T-helper 2 cell treated with Interferon-gamma antibody and Interleukin-4, amounts not matched to agents 5 μg/mL and 100 μg/mL, for 36 hours (primary cell): ENCODE data around the gene RET.

Source experiments
- DNase-seq: peaks from one replicate; pipeline ENCODE4 v3.0.0; 2021; ENCODE audit warnings: low spot score
- H3K27ac Mint-ChIP-seq: one replicate; pipeline ENCODE4 v1.8.0; 2021; ENCODE audit warnings: mild to moderate bottlenecking, mixed read lengths
- H3K27me3 Mint-ChIP-seq: one replicate; pipeline ENCODE4 v1.8.0; 2021; ENCODE audit warnings: low read depth, mixed read lengths
- H3K36me3 Mint-ChIP-seq: one replicate; pipeline ENCODE4 v1.8.0; 2021; ENCODE audit warnings: low read depth, mixed read lengths
- H3K4me1 Mint-ChIP-seq: one replicate; pipeline ENCODE4 v1.8.0; 2021; ENCODE audit warnings: low read depth, mixed read lengths
- H3K4me3 Mint-ChIP-seq: one replicate; pipeline ENCODE4 v1.8.0; 2022; ENCODE audit warnings: mild to moderate bottlenecking, moderate library complexity, mixed read lengths
- H3K9me3 Mint-ChIP-seq: one replicate; pipeline ENCODE4 v1.8.0; 2021; ENCODE audit warnings: mixed read lengths

Gene RET

DNA sequence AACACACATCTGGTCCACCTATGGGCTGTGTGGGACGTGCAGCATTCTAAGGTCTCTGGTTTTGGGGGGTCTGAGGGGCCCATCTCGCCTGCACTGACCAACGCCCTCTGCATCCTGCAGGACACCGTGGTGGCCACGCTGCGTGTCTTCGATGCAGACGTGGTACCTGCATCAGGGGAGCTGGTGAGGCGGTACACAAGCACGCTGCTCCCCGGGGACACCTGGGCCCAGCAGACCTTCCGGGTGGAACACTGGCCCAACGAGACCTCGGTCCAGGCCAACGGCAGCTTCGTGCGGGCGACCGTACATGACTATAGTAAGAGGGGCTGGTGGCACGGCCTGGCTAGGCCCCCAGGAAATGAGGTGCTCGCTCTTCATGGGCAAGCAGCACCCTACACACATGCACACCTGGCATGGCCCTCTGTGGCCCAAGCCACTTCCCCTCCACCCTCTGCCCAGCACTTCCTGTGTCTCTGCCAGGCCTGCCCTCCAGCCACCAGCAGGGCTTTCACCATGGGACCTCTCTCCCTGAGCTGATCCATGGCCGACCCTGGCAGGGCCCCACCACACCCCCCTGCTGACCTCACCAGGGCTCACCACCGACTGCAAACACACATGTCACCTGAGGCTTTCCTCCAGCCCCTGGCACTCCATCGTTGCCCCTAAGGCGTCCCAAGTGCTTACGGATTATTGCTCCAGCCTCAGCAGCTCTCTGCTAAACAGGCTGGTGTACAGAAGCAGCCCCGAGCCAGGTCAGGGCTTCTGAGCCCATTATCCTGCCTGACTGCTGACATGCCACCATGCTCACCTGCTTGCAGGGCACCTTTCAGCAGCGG is 29.6 kb downstream of the RET start:
- Mint-ChIP-seq H3K4me1 (peaks cover 6% of the 10 kb centered on the region), H3K27me3 (peaks cover 25% of the 10 kb centered on the region), H3K27ac (no peak overlapping the region), H3K36me3 (no peaks in the 10 kb centered on the region), H3K9me3 (no peaks in the 10 kb centered on the region), H3K4me3 (peak overlapping the region; percentile 40)
- DNase-seq, result no peak

DNA sequence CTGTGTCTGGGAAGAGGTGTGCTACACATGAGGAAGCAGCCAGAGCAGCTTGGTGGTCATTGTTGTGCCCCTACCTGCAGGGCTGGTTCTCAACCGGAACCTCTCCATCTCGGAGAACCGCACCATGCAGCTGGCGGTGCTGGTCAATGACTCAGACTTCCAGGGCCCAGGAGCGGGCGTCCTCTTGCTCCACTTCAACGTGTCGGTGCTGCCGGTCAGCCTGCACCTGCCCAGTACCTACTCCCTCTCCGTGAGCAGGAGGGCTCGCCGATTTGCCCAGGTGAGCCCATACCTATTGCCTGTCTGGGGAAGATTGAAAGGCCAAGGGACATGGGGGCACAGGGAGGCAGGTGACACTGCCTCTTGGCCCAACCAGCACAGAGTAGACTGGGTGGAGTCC is 32.1 kb downstream of the RET start:
- H3K36me3 Mint-ChIP-seq, result no peaks in the 10 kb centered on the region
- no peak overlapping the region for H3K4me3 Mint-ChIP-seq
- no peak overlapping the region for H3K27ac Mint-ChIP-seq
- no peaks in the 10 kb centered on the region for H3K9me3 Mint-ChIP-seq
- peaks cover 8% of the 10 kb centered on the region for H3K27me3 Mint-ChIP-seq
- H3K4me1 Mint-ChIP-seq, result peaks cover 6% of the 10 kb centered on the region
- DNase-seq, result no peak

DNA sequence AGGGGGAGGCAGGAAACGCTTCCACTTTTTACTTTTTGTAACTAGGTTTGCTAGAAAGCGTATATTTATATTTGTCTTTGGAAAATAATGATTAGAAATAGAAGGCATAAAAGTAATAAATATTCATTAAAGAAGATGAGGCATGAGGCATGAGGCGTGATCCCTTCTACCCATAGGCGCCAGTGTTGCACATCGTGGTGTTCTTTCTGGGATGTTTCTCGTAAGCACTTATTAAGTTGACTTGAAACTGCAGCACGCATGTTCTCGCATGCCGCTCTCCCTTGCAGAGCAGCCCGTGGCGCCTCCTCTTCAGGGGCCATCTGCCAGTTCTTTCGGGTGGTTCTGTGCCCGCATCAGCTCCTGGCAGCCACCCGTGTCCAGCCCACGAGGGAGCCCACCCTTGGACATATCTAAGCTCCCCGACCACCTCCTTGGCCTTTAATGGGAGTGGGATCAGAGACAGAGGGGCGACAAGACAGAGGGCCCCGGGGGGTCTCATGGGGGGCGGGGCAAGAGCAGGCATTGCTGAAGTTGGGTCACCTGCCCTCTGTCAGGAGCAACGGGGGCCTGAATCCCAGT is 32.9 kb downstream of the RET start:
- DNase-seq, result no peak
- no peak overlapping the region for H3K27ac Mint-ChIP-seq
- H3K36me3 Mint-ChIP-seq, result no peaks in the 10 kb centered on the region
- H3K4me1 Mint-ChIP-seq, result peaks cover 6% of the 10 kb centered on the region
- H3K27me3 Mint-ChIP-seq, result peaks cover 4% of the 10 kb centered on the region
- H3K9me3 Mint-ChIP-seq, result no peaks in the 10 kb centered on the region
- no peak overlapping the region for H3K4me3 Mint-ChIP-seq

DNA sequence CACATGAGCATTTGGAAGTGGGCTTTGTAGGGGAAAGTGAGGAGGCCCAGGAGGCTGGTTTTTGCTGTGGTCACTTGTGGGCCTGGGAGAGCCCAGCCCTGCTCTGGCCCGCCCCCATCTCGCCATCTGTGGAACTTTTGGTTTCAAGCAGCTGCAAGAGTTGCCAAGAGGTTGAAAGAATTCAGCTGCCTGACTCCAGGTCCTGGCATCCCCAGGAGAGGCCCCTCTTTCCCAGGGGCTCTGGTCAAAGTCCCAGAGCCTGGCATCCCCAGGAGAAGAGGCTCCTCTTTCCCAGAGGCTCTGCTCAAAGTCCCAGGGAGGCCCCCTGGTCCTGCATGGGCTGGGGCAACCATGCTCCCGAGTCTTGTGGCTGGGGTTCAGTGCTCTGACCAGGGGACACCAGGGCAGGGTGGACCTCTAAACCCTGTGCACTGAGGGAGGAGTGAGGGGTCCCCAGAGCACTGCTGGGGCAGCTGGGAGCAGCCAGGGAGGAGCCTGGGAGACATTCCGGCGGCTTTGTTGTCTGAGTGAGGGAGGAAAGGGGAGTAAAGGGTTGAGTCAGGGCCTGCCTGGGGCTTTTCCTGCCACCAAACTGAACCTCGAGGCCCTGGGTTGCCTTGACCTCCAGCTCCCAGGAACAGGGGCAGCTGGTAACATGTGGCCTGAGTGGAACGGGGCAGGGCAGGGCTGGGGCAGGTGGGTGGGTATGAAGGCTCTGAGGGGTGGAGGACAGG is 33.6 kb downstream of the RET start:
- Mint-ChIP-seq H3K27ac (no peak overlapping the region), H3K27me3 (no peaks in the 10 kb centered on the region), H3K9me3 (no peaks in the 10 kb centered on the region), H3K4me3 (no peak overlapping the region), H3K36me3 (no peaks in the 10 kb centered on the region), H3K4me1 (peaks cover 6% of the 10 kb centered on the region)
- no peak for DNase-seq

DNA sequence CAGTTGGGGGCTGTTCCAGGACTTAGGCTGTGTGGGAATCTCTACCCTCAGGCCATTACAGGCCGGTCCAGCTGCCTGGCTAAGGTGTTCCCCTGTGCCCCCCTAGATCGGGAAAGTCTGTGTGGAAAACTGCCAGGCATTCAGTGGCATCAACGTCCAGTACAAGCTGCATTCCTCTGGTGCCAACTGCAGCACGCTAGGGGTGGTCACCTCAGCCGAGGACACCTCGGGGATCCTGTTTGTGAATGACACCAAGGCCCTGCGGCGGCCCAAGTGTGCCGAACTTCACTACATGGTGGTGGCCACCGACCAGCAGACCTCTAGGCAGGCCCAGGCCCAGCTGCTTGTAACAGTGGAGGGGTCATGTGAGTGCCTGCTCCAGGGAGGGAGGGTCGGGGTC is 34.2 kb downstream of the RET start:
- Mint-ChIP-seq H3K27me3 (no peaks in the 10 kb centered on the region), H3K9me3 (no peaks in the 10 kb centered on the region), H3K4me3 (no peak overlapping the region), H3K4me1 (peaks cover 3% of the 10 kb centered on the region), H3K36me3 (no peaks in the 10 kb centered on the region), H3K27ac (no peak overlapping the region)
- DNase-seq, result no peak

DNA sequence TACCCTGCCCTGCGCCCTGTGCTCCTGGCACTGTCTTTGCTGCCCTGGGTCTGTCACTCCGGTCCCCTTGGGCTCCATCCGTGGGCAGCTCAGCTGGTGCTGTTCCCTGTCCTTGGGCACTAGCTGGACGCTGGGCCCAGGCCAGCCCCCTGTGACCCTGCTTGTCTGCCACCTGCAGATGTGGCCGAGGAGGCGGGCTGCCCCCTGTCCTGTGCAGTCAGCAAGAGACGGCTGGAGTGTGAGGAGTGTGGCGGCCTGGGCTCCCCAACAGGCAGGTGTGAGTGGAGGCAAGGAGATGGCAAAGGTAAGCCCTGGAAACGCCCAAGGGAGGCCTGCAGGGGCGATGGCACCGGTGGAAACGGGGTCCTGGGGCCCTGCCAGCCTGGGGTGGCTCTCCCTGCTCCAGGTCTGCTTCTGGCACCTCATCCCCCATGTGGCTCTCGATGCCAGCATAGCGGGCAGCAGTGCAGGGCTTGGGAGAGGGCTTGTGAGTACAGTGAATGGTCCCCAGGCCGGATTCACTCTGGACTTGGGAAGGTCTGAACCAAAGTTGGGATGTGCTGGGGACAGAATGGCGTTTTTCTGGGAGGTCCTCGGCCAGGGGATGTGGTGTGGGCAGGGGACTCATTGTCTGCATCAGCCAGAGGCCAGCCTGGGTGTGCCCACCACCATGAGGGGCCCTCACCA is 35.2 kb downstream of the RET start:
- DNase-seq, result no peak
- H3K27me3 Mint-ChIP-seq, result no peaks in the 10 kb centered on the region

DNA sequence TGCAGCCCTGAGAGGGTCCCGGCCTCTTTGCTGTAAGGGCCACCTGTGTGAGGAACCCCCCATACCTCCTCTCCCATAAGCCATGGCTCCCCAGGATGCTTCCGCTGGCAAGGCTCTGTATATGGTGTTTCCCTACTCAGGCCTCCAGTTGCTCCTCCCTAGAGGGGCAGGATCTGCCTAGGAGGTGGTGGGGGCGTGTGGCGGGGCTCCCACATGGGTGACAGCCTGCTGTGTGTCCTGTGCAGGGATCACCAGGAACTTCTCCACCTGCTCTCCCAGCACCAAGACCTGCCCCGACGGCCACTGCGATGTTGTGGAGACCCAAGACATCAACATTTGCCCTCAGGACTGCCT is 35.7 kb downstream of the RET start:
- Mint-ChIP-seq H3K4me3 (no peak overlapping the region), H3K27ac (no peak overlapping the region), H3K9me3 (no peaks in the 10 kb centered on the region)

More for the DNA sequence above, 35.2 kb downstream of the RET start:
- no peaks in the 10 kb centered on the region for H3K4me1 Mint-ChIP-seq
- no peak overlapping the region for H3K4me3 Mint-ChIP-seq
- no peaks in the 10 kb centered on the region for H3K36me3 Mint-ChIP-seq
- no peak overlapping the region for H3K27ac Mint-ChIP-seq
- no peaks in the 10 kb centered on the region for H3K9me3 Mint-ChIP-seq

DNA sequence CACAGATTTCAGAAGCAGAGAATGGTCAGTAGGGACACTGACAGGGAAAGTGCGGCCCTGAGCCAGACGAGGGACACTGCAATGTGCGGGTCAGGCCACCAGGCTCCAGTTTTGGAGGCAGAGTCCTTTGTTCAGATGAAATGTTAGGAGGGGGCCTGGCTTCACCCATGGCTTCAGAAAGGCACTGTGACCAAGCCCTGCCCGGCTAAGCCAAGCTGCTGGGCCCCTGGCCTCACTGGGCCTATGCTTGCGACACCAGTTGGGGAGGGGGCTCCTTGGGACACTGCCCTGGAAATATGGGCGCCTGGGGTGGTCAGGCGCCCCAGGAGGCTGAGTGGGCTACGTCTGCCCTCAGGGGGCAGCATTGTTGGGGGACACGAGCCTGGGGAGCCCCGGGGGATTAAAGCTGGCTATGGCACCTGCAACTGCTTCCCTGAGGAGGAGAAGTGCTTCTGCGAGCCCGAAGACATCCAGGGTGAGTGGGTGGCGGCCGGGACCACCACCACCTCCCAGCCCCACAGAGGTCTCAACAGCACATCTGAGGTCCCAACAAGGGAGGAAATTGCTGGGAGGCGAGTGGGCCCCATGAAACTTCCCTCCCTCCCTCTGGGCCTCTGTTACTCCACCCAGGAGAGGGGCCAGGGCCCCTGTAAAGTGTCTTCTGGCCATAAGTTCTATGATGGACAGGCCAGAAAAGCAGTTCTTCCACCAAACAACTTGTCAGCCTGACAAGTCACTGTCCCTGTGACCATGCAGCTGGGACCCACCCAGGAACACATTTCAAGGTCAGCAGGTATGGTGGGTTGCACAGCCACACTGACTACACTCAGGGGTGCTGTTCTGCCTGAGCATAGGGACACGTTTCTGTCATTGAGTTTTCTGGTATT is 36.6 kb downstream of the RET start:
- Mint-ChIP-seq H3K4me1 (no peaks in the 10 kb centered on the region), H3K36me3 (no peaks in the 10 kb centered on the region), H3K9me3 (no peaks in the 10 kb centered on the region), H3K4me3 (no peak overlapping the region), H3K27me3 (no peaks in the 10 kb centered on the region), H3K27ac (no peak overlapping the region)
- DNase-seq, result no peak

More for the DNA sequence above, 35.7 kb downstream of the RET start:
- Mint-ChIP-seq H3K36me3 (no peaks in the 10 kb centered on the region), H3K27me3 (no peaks in the 10 kb centered on the region), H3K4me1 (no peaks in the 10 kb centered on the region)
- no peak for DNase-seq

DNA sequence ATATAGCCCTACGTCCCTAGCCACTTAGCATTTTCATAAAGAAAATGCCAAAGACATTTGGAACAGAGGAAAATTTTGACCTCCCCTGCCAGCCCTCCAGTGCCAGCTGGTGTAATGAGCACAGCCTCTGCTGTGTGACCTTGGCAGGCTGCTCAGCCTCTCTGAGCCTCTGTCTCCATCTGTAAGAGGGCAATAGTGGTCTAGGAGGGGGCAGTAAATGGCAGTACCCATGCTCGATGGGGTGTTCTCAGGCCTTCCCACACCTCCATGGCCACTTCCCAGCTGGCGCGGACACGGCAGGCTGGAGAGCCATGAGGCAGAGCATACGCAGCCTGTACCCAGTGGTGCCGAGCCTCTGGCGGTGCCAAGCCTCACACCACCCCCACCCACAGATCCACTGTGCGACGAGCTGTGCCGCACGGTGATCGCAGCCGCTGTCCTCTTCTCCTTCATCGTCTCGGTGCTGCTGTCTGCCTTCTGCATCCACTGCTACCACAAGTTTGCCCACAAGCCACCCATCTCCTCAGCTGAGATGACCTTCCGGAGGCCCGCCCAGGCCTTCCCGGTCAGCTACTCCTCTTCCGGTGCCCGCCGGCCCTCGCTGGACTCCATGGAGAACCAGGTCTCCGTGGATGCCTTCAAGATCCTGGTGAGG is 37.3 kb downstream of the RET start:
- no peak for DNase-seq
- Mint-ChIP-seq H3K27me3 (no peaks in the 10 kb centered on the region), H3K27ac (no peak overlapping the region), H3K4me1 (peaks cover 3% of the 10 kb centered on the region), H3K4me3 (no peak overlapping the region), H3K9me3 (no peaks in the 10 kb centered on the region), H3K36me3 (no peaks in the 10 kb centered on the region)

DNA sequence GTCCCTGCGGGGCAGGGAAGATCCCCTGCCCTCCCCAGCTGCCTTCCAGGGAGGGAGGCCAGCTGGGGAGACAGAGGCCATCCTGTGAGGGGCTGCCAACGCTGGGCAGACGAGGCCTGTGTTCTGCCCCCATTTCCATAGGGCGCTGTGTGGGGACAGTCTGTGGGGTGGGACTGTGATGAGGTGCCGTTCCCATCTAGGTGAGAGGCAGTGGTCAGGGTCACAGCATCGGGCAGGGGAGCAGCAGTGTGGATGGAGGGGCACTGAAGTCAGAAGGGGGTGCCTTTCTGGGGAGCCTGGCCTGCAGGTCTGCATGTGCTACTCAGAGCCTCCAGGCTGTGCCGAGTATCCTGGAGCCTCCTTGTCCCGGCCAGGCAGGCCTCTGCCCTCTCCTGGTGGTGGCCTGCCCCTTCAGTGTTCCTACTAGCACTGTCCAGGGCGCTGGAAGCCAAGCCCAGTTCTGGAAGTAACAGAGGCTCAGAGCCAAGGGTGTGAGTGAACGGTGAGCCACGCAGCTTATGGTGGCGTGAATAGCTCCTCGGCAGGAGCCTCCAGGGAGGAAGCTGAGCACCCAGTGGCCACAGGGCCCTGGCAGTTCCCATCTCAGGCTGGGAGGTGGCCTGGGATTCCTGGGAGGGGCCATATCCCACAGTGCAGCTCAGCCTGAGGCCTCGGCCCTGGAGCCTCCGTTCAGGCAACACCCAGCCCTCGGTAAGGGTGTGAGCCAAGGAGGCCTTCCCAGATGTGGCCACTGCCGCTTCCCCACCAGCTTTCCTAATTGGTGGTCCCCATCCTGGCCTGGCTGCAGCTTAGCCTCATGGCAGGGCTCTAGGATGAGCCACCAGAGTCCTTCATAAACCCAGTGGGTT is 38.1 kb downstream of the RET start:
- no peak overlapping the region for H3K27ac Mint-ChIP-seq
- no peak overlapping the region for H3K4me3 Mint-ChIP-seq
- no peak for DNase-seq
- no peaks in the 10 kb centered on the region for H3K36me3 Mint-ChIP-seq
- H3K9me3 Mint-ChIP-seq, result no peaks in the 10 kb centered on the region
- peaks cover 10% of the 10 kb centered on the region for H3K4me1 Mint-ChIP-seq
- H3K27me3 Mint-ChIP-seq, result no peaks in the 10 kb centered on the region

DNA sequence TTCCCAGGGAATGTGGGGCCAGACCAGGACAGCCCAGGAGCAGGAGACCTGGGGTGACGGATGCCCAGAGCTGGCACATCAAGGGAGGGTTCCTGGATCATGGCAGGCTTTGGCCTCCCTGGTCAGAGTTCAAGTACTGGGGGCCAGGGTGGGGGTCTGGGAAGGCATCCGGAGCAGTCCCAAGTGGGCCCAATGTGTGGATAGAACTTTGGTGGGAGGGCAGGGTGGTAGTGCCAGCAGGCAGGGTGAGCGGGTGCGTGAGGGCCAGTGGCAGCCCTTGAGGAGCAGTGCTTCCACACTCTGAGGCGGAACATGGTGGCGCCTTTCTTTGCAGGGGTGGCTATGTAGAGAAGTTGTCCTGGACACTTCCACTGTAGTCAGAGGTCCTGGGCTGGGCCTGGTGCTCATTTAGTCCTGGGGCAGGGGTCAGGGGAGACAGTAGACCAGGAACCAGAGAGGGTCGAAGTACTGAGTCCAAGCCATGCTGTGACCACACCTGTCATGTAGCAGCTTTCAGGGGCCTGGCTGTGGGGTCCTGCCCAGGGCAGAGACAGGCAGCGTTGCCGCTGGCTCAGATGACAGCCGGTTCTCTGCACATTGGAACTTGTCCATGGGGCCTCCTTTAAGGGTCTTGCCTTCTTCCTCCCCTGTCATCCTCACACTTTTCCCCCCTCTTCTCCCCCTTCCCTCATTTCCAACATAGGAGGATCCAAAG is 39.2 kb downstream of the RET start:
- Mint-ChIP-seq H3K4me3 (no peak overlapping the region), H3K27ac (no peak overlapping the region), H3K9me3 (no peaks in the 10 kb centered on the region), H3K36me3 (no peaks in the 10 kb centered on the region), H3K27me3 (no peaks in the 10 kb centered on the region), H3K4me1 (peaks cover 19% of the 10 kb centered on the region)
- DNase-seq, result no peak

DNA sequence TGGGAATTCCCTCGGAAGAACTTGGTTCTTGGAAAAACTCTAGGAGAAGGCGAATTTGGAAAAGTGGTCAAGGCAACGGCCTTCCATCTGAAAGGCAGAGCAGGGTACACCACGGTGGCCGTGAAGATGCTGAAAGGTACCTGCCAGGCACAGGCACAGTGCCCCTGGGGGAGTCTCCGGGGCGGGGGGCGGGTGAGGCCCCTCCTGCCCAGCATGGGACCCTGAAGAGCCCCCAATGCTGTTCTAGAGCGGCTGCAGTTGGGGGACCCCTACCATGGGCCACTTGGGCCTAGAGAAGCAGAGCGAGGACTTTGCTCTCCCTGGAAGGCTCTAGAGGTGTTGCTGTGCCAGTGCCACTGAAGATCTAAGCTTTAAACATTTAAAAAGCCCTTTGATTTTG is 39.7 kb downstream of the RET start:
- no peaks in the 10 kb centered on the region for H3K36me3 Mint-ChIP-seq

More for the DNA sequence above, 39.7 kb downstream of the RET start:
- no peaks in the 10 kb centered on the region for H3K27me3 Mint-ChIP-seq
- H3K9me3 Mint-ChIP-seq, result no peaks in the 10 kb centered on the region
- H3K27ac Mint-ChIP-seq, result no peak overlapping the region
- H3K4me1 Mint-ChIP-seq, result peaks cover 25% of the 10 kb centered on the region
- no peak for DNase-seq
- H3K4me3 Mint-ChIP-seq, result no peak overlapping the region
